ENCODE measurements around the gene TM9SF1.

The TM9SF1 gene

DNA sequence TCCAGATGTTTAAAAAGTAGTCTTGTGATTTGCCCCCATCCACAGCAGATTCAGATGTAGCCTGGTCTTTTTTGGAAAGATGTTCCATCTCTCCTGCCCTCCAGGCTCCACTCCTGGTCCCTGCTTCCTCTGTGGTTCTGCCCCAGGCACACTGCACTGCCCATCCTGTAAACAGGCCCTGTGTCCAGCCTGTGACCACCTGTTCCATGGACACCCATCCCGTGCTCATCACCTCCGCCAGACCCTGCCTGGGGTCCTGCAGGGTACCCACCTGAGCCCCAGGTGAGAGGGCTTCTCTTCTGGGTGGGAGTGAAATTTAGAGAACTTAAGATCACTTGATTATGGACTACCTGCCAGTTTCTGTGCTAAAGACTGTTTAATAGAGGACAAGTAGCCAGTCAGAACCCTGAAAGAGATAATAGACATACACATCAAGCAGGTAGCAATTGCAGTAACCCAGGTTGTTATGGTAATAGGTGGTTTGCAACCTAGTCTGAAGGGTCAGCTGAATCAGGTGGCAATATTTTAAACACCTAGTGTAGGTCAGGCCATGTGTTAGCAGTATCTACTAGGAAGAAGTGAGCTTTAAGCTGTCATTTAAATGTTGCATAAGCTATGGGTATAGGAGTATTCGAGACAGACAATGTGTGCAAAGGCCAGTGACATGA, 45.8 kb downstream of the TM9SF1 start:
- H3K36me3 ChIP-seq (replicated peaks): peaks cover 33% of the 10 kb centered on the region
- TF ChIP-seq, protein P1, sequence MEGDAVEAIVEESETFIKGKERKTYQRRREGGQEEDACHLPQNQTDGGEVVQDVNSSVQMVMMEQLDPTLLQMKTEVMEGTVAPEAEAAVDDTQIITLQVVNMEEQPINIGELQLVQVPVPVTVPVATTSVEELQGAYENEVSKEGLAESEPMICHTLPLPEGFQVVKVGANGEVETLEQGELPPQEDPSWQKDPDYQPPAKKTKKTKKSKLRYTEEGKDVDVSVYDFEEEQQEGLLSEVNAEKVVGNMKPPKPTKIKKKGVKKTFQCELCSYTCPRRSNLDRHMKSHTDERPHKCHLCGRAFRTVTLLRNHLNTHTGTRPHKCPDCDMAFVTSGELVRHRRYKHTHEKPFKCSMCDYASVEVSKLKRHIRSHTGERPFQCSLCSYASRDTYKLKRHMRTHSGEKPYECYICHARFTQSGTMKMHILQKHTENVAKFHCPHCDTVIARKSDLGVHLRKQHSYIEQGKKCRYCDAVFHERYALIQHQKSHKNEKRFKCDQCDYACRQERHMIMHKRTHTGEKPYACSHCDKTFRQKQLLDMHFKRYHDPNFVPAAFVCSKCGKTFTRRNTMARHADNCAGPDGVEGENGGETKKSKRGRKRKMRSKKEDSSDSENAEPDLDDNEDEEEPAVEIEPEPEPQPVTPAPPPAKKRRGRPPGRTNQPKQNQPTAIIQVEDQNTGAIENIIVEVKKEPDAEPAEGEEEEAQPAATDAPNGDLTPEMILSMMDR (IDR thresholded peaks at IDR 0.05; ENCODE audit: low read depth, low read length, missing control alignments): no peak

DNA sequence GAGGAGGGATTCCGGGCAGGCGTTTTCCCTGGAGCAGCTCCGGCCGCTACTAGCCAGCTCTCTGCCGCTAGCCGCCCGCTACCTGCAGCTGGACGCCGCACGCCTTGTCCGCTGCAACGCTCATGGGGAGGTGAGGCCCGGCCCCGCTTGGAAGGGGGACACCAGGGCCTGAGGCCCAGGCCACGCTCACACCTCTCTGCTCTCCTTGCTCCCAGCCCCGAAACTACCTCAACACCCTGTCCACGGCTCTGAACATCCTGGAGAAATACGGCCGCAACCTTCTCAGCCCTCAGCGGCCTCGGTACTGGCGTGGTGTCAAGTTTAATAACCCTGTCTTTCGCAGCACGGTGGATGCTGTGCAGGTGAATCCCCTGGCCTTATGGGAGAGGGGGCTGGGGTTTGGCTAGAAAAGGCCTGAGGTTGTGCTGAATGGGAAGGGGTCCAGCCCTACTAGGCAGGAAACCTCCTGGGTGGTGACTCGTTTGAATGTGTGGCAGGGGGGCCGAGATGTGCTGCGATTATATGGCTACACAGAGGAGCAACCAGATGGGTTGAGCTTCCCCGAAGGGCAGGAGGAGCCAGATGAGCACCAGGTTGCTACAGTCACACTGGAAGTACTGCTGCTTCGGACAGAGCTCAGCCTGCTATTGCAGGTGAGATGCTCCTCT, 47.3 kb downstream of the TM9SF1 start:
- H3K4me3 ChIP-seq (ENCODE audit: low read depth, low read length): peak overlapping the region; percentile 91
- in situ Hi-C loops (cut with HindIII; ENCODE audit: low pct_ligation_motif_present, low sequenced_read_pairs): no loop called here
- peak overlapping the region; percentile 46 for H3K27ac ChIP-seq
- TF ChIP-seq, protein P1 (IDR thresholded peaks at IDR 0.05; ENCODE audit: low read depth, low read length, missing control alignments): no peak
- no peak for DNase-seq
- peaks cover 38% of the 10 kb centered on the region for H3K36me3 ChIP-seq (replicated peaks)
- H3K27me3 ChIP-seq (replicated peaks): no peaks in the 10 kb centered on the region

More for the DNA sequence above, 45.8 kb downstream of the TM9SF1 start:
- Histone ChIP-seq H3K27me3 (replicated peaks) (no peaks in the 10 kb centered on the region), H3K4me3 (ENCODE audit: low read depth, low read length) (no peak overlapping the region), H3K27ac (no peak overlapping the region)
- in situ Hi-C loops (cut with HindIII; ENCODE audit: low pct_ligation_motif_present, low sequenced_read_pairs): no loop called here
- no peak for DNase-seq

DNA sequence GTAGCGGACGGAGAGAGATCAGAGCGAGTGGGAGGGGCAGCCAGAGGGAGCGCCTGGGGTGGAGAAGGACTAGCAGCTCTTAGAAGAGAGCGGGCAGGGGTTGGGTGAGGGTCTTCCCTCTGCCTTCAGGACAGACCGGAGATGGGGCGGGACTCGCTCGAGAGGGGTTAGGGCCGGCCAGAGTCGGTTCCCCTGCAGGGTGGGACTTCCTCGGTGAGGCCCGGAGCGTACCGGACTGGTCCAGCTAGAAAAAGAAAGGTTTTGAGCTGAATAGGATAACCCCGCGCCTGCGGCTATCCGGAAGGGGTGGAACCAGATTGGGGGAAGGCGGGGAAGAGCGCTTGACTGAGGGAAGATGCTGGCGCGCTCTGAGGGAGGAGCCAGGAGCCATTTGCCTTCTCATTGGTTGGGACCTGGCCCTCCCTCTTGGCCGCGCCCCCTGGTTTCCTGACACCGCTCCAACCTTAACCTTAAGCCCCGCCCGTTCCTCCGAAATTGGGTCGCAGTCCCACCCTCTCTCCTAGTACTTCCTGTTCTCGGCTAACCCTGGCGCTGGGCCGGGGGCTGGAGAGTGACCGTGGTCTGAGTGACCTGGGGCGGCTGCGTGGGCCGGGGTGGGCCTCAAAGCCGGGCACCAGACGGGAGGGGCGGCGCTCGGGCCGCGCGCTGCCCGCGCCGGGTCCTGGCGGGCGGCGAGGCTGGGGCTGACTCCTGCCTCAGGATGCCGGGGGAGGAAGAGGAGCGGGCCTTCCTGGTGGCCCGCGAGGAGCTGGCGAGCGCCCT, 48.1 kb downstream of the TM9SF1 start, which contains the start of gene RNF31:
Gene RNF31, plus strand, starts transcription at position 521 of the 783 bp plus-strand sequence. Its CDS starts 201 bp downstream, at position 722.
- TF ChIP-seq, protein P1 (IDR thresholded peaks at IDR 0.05; ENCODE audit: low read depth, low read length, missing control alignments): no peak
- H3K36me3 ChIP-seq (replicated peaks): peaks cover 33% of the 10 kb centered on the region
- H3K4me3 ChIP-seq (ENCODE audit: low read depth, low read length): peak within 1 kb of the TSS; percentile 91
- no peaks in the 10 kb centered on the region for H3K27me3 ChIP-seq (replicated peaks)
- in situ Hi-C loops (cut with HindIII; ENCODE audit: low pct_ligation_motif_present, low sequenced_read_pairs): no loop called here
- peak; percentile 97 for DNase-seq
- peak within 1 kb of the TSS; percentile 82 for H3K27ac ChIP-seq

DNA sequence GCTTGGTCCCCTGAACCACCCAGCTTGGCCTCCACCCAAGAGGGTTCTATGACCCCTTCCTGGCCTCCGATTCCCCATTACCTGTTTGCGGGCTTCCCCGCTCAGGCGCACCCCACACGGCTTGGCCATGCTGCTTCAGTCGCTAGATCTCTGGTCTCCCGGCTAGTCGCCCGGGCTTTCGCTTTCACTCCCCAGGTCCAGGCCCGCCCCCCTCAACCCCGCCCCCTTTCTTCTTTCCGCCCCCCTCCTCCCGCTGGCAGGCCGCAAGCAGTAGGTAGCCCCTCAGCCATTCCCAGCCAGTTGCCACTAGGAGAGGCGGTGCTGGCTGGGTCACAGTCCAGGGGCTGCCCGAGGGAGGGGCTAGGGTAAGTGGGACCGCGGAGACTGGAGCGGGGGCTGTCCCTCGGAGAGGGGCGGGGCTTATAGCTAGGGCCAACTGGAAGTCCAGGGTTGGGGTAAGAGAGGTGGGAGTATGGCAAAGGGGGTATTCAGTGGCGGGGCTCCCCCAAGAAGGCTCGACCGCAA, 48.7 kb downstream of the TM9SF1 start, which contains the start of gene PSME2:
Gene PSME2, minus strand, starts transcription at position 158 of the 525 bp plus-strand sequence. Its CDS starts 29 bp downstream, at position 129.
- H3K27ac ChIP-seq: peak within 1 kb of the TSS; percentile 82
- in situ Hi-C loops (cut with HindIII; ENCODE audit: low pct_ligation_motif_present, low sequenced_read_pairs): no loop called here
- peaks cover 27% of the 10 kb centered on the region for H3K36me3 ChIP-seq (replicated peaks)

More for the DNA sequence above, 48.7 kb downstream of the TM9SF1 start, which contains the start of gene PSME2:
- peak; percentile 96 for DNase-seq
- no peaks in the 10 kb centered on the region for H3K27me3 ChIP-seq (replicated peaks)
- TF ChIP-seq, protein P1 (IDR thresholded peaks at IDR 0.05; ENCODE audit: low read depth, low read length, missing control alignments): peak; percentile 2
- peak within 1 kb of the TSS; percentile 91 for H3K4me3 ChIP-seq (ENCODE audit: low read depth, low read length)

Measured in brain microvascular endothelial cell (primary cell).